IMR-90 (cell line): Measurements from ENCODE around the gene RPL26. TPM values are rescaled to one million over a fixed set of nuclear protein-coding genes. Genes with fewer than 3 reads are reported as not detected.

Experiments
- ATAC-seq: fragments of 200-7000 bp; cut with Tn5 transposase; 2 replicates; pipeline ENCODE4 v1.9.1; 2020; ENCODE audit warnings: low read depth, mild to moderate bottlenecking, moderate library complexity
- BruUV-seq: library from RNA; stranded (reverse); fragments of 400-500 nt; replicated peaks from 2 replicates; lab custom pipeline; 2021; lab: Mats Ljungman, UMichigan
- CTCF ChIA-PET: fragments of 300-600 bp; formaldehyde crosslinking; extraction: SDS; loops from one replicate; lab custom pipeline; 2021; ENCODE audit warnings: antibody characterized with exemption; lab: Yijun Ruan, JAX
- POLR2A ChIA-PET: fragments of 300-600 bp; sonication (Branson Sonifier 250); formaldehyde crosslinking; loops from one replicate; lab custom pipeline; 2022; ENCODE audit warnings: antibody characterized with exemption; ENCODE audit not compliant: unreplicated experiment; lab: Charles Lee
- DNase-seq: peaks from one replicate; pipeline ENCODE4 v3.0.0; 2013
- H2AFZ ChIP-seq: replicated peaks from 2 replicates; pipeline ENCODE3; 2013; ENCODE audit warnings: low read length, mild to moderate bottlenecking; ENCODE audit not compliant: poor library complexity
- H2AK5ac ChIP-seq: 2 replicates; pipeline ENCODE4 v1.6.1; 2013; ENCODE audit warnings: low read depth, low read length, inconsistent platforms
- H2AK9ac ChIP-seq: replicated peaks from 2 replicates; pipeline ENCODE3; 2013; ENCODE audit warnings: mild to moderate bottlenecking, low read depth, low read length, moderate library complexity; ENCODE audit not compliant: poor library complexity
- H2BK120ac ChIP-seq: 2 replicates; pipeline ENCODE4 v1.6.1; 2013; ENCODE audit warnings: low read depth, low read length, inconsistent platforms
- H2BK15ac ChIP-seq: 3 replicates; pipeline ENCODE4 v1.6.1; 2013; ENCODE audit warnings: low read depth, low read length, inconsistent platforms
- H2BK20ac ChIP-seq: 2 replicates; pipeline ENCODE4 v1.6.1; 2013; ENCODE audit warnings: low read depth, mild to moderate bottlenecking, inconsistent platforms, low read length, moderate library complexity
- H2BK5ac ChIP-seq: 2 replicates; pipeline ENCODE4 v1.6.1; 2013; ENCODE audit warnings: mild to moderate bottlenecking, low read depth, low read length, inconsistent platforms; ENCODE audit not compliant: poor library complexity, severe bottlenecking
- H3K14ac ChIP-seq: replicated peaks from 2 replicates; pipeline ENCODE4 v1.6.1; 2013; ENCODE audit warnings: low read depth, low read length, inconsistent platforms
- H3K18ac ChIP-seq: 2 replicates; pipeline ENCODE4 v1.6.1; 2013; ENCODE audit warnings: low read depth, low read length, control low read depth
- H3K23ac ChIP-seq: 2 replicates; pipeline ENCODE4 v1.6.1; 2013; ENCODE audit warnings: low read depth, low read length, inconsistent platforms
- H3K27ac ChIP-seq: 2 replicates; pipeline ENCODE4 v1.5.1; 2013; ENCODE audit warnings: mild to moderate bottlenecking, control low read depth, low read length; ENCODE audit not compliant: insufficient read depth
- H3K27me3 ChIP-seq: 2 replicates; pipeline ENCODE4 v1.6.1; 2013; ENCODE audit warnings: low read length; ENCODE audit not compliant: control insufficient read depth, insufficient read depth
- H3K36me3 ChIP-seq: 2 replicates; pipeline ENCODE4 v1.6.1; 2013; ENCODE audit warnings: low read length, mixed read lengths; ENCODE audit not compliant: control insufficient read depth, insufficient read depth
- H3K4ac ChIP-seq: 2 replicates; pipeline ENCODE4 v1.6.1; 2013; ENCODE audit warnings: low read depth, low read length, inconsistent platforms
- H3K4me1 ChIP-seq: 2 replicates; pipeline ENCODE4 v1.6.1; 2013; ENCODE audit warnings: low read length, mixed read lengths; ENCODE audit not compliant: control insufficient read depth, insufficient read depth
- H3K4me2 ChIP-seq: 2 replicates; pipeline ENCODE4 v1.6.1; 2013; ENCODE audit warnings: low read depth, mild to moderate bottlenecking, control low read depth, low read length, moderate library complexity
- H3K4me3 ChIP-seq: 2 replicates; pipeline ENCODE4 v1.5.1; 2013; ENCODE audit warnings: low read depth, mild to moderate bottlenecking, control low read depth, low read length, moderate library complexity; ENCODE audit not compliant: insufficient read depth
- H3K56ac ChIP-seq: 2 replicates; pipeline ENCODE4 v1.6.1; 2013; ENCODE audit warnings: low read length, inconsistent platforms; ENCODE audit not compliant: insufficient read depth; ENCODE audit errors: extremely low read depth
- H3K79me1 ChIP-seq, 2 experiments: 2 replicates each; pipeline ENCODE4 v1.6.1; 2013; ENCODE audit warnings: low read length in 2 of 2, inconsistent platforms in 1 of 2, low read depth in 1 of 2
- H3K9ac ChIP-seq: 2 replicates; pipeline ENCODE4 v1.6.1; 2013; ENCODE audit warnings: low read depth, low read length, control low read depth
- H3K9me1 ChIP-seq: 2 replicates; pipeline ENCODE4 v1.6.1; 2013; ENCODE audit warnings: low read length, inconsistent platforms; ENCODE audit not compliant: insufficient read depth
- H3K9me3 ChIP-seq: 2 replicates; pipeline ENCODE4 v1.6.1; 2013; ENCODE audit warnings: low read length; ENCODE audit not compliant: control insufficient read depth, insufficient read depth
- H4K20me1 ChIP-seq: 2 replicates; pipeline ENCODE4 v1.6.1; 2013; ENCODE audit warnings: low read length, inconsistent platforms; ENCODE audit not compliant: insufficient read depth
- H4K5ac ChIP-seq: 2 replicates; pipeline ENCODE4 v1.6.1; 2013; ENCODE audit warnings: mild to moderate bottlenecking, low read depth, low read length, control low read depth
- H4K8ac ChIP-seq, 2 experiments: 2 replicates each; pipeline ENCODE4 v1.6.1; 2013; ENCODE audit warnings: low read depth in 2 of 2, low read length in 2 of 2, control low read depth in 1 of 2, inconsistent platforms in 1 of 2
- H4K91ac ChIP-seq: 2 replicates; pipeline ENCODE4 v1.6.1; 2013; ENCODE audit warnings: low read depth, low read length, inconsistent platforms; ENCODE audit not compliant: insufficient read depth
- BHLHE40 ChIP-seq: fragments of 150-350 bp; IDR thresholded peaks from 2 replicates; pipeline ENCODE4 v1.6.1; 2016; ENCODE audit warnings: mild to moderate bottlenecking, low read depth, low read length
- CEBPB ChIP-seq: IDR thresholded peaks from 2 replicates; pipeline ENCODE4 v1.6.1; 2012; ENCODE audit warnings: low read depth, low read length, improper control_type of control experiment
- CHD1 ChIP-seq: IDR thresholded peaks from 2 replicates; pipeline ENCODE4 v1.6.1; 2012; ENCODE audit warnings: low read depth, low read length, improper control_type of control experiment
- FOS ChIP-seq: fragments of 150-350 bp; IDR thresholded peaks from 2 replicates; pipeline ENCODE4 v1.6.1; 2016; ENCODE audit warnings: low read depth, low read length
- MAFK ChIP-seq: IDR thresholded peaks from 2 replicates; pipeline ENCODE4 v1.6.1; 2012; ENCODE audit warnings: low read depth, low read length, improper control_type of control experiment
- MAZ ChIP-seq: IDR thresholded peaks from 2 replicates; pipeline ENCODE4 v1.6.1; 2012; ENCODE audit warnings: low read depth, mild to moderate bottlenecking, low read length, improper control_type of control experiment, moderate library complexity, borderline replicate concordance
- MXI1 ChIP-seq: IDR thresholded peaks from 2 replicates; pipeline ENCODE4 v1.6.1; 2012; ENCODE audit warnings: low read depth, mild to moderate bottlenecking, low read length, moderate library complexity, borderline replicate concordance
- NFE2L2 ChIP-seq: fragments of 150-350 bp; IDR thresholded peaks from 2 replicates; pipeline ENCODE4 v1.6.1; 2016; ENCODE audit warnings: low read depth, mild to moderate bottlenecking, low read length
- POLR2A ChIP-seq: IDR thresholded peaks from 2 replicates; pipeline ENCODE4 v1.6.1; 2012; ENCODE audit warnings: mild to moderate bottlenecking, low read depth, low read length
- RAD21 ChIP-seq: IDR thresholded peaks from 2 replicates; pipeline ENCODE4 v1.6.1; 2012; ENCODE audit warnings: low read length, improper control_type of control experiment
- RCOR1 ChIP-seq: IDR thresholded peaks from 2 replicates; pipeline ENCODE4 v1.6.1; 2012; ENCODE audit warnings: mild to moderate bottlenecking, low read length, improper control_type of control experiment; ENCODE audit not compliant: insufficient replicate concordance
- RFX5 ChIP-seq: IDR thresholded peaks from 2 replicates; pipeline ENCODE4 v1.8.0; 2012; ENCODE audit warnings: low read depth, mild to moderate bottlenecking, low read length, moderate library complexity
- SMC3 ChIP-seq: fragments of 150-350 bp; IDR thresholded peaks from 2 replicates; pipeline ENCODE4 v1.6.1; 2016; ENCODE audit warnings: low read depth, mild to moderate bottlenecking, antibody characterized with exemption, low read length, moderate library complexity
- WGBS, 2 experiments: methylation state at CpG; one replicate each; pipeline versions ENCODE4 v1.1.5 to v1.1.7; 2013; ENCODE audit warnings: missing lambda C conversion rate in 2 of 2; ENCODE audit not compliant: insufficient read length in 1 of 2; ENCODE audit errors: extremely low coverage in 2 of 2; 5-methylcytosine and 5-hydroxymethylcytosine counted together
- dilution Hi-C: fragments of 300-500 bp; cut with HindIII; formaldehyde crosslinking; loops from one replicate; pipeline ENCODE4 v1.14.3; 2018; ENCODE audit warnings: low sequenced_read_pairs; ENCODE audit not compliant: unreplicated experiment
- in situ Hi-C: fragments of 300-500 bp; cut with MboI; formaldehyde crosslinking; loops from 3 replicates; pipeline ENCODE4 v1.14.3; 2019; ENCODE audit warnings: low sequenced_read_pairs, inconsistent platforms, mixed read lengths
- intact Hi-C: fragments of 100-400 bp; cut with micrococcal nuclease; formaldehyde crosslinking; loops from 2 replicates; pipeline ENCODE4 v1.10.0; 2022
- polyA plus RNA-seq, 3 experiments: library from polyadenylated mRNA; depleted of rRNA; stranded (reverse); fragments of >200 nt; gene quantifications; 2 replicates each; pipeline ENCODE4 v1.2.3, GENCODE V29; 2012; ENCODE audit warnings: low replicate concordance in 1 of 3
- total RNA-seq: library from RNA; depleted of rRNA; stranded (reverse); fragments of >200 nt; gene quantifications from 2 replicates; pipeline ENCODE4 v1.2.3, GENCODE V29; 2012
- TF ChIP-seq, protein P1 (sequence below): fragments of 150-350 bp; IDR thresholded peaks from 2 replicates; pipeline ENCODE4 v1.6.1; 2016; ENCODE audit warnings: low read depth, mild to moderate bottlenecking, low read length, moderate library complexity, borderline replicate concordance
- TF ChIP-seq, protein P2 (sequence below): fragments of 150-350 bp; IDR thresholded peaks from 2 replicates; pipeline ENCODE4 v1.6.1; 2017; ENCODE audit warnings: mild to moderate bottlenecking, antibody characterized with exemption, low read length, low read depth
- TF ChIP-seq, protein P3 (sequence below): conservative IDR thresholded peaks from 2 replicates; pipeline ENCODE4 v1.5.1; 2012; ENCODE audit warnings: mild to moderate bottlenecking, low read depth, low read length, improper control_type of control experiment

The RPL26 gene
- total and polyA plus RNA-seq, 2 of the 4 experiments (the other 2 are of a cell fraction) = 4,763 to 5,013 TPM

DNA sequence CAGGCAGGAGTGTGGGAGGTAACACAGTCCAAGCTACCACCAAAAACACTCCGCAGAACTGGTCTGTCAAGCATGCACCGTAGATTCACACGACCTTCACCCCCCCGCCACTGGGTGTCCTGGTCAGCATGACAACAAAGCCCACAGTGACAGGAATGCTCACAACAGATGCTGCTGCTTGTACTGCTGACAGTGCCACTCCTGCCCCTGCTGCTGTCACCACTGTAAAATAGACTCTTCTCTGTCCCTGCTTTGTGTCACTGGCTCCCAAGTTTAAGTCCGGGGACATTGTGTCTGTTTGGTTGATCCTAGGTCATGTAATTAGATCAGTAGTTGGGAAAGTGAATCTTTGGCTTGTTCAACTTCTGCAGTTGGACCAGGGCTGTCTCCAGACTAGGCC is 50.3 kb downstream of the RPL26 start:
- no peak overlapping the region for H2AK9ac ChIP-seq
- H3K4me1 ChIP-seq = no peaks in the 10 kb centered on the region
- H3K56ac ChIP-seq = no peak overlapping the region
- H2BK15ac ChIP-seq = no peak overlapping the region
- no peaks in the 10 kb centered on the region for H3K36me3 ChIP-seq
- H3K27ac ChIP-seq = no peak overlapping the region
- no peak overlapping the region for H3K4me3 ChIP-seq
- no peak overlapping the region for H3K18ac ChIP-seq
- H2AK5ac ChIP-seq = no peak overlapping the region
- no peak overlapping the region for H2BK20ac ChIP-seq
- H4K91ac ChIP-seq = no peak overlapping the region
- no peaks in the 10 kb centered on the region for H3K79me1 ChIP-seq
- no peak overlapping the region for H4K8ac ChIP-seq
- TF ChIP-seq BHLHE40 (no peak), RFX5 (no peak), SMC3 (no peak), FOS (no peak), POLR2A (no peak), MAZ (no peak), CEBPB (no peak), RCOR1 (no peak), MAFK (no peak), CHD1 (no peak), MXI1 (no peak), RAD21 (no peak), NFE2L2 (no peak)
- TF ChIP-seq, protein P1, sequence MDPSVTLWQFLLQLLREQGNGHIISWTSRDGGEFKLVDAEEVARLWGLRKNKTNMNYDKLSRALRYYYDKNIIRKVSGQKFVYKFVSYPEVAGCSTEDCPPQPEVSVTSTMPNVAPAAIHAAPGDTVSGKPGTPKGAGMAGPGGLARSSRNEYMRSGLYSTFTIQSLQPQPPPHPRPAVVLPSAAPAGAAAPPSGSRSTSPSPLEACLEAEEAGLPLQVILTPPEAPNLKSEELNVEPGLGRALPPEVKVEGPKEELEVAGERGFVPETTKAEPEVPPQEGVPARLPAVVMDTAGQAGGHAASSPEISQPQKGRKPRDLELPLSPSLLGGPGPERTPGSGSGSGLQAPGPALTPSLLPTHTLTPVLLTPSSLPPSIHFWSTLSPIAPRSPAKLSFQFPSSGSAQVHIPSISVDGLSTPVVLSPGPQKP = no peak
- TF ChIP-seq, protein P2, sequence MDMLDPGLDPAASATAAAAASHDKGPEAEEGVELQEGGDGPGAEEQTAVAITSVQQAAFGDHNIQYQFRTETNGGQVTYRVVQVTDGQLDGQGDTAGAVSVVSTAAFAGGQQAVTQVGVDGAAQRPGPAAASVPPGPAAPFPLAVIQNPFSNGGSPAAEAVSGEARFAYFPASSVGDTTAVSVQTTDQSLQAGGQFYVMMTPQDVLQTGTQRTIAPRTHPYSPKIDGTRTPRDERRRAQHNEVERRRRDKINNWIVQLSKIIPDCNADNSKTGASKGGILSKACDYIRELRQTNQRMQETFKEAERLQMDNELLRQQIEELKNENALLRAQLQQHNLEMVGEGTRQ = no peak
- TF ChIP-seq, protein P3, sequence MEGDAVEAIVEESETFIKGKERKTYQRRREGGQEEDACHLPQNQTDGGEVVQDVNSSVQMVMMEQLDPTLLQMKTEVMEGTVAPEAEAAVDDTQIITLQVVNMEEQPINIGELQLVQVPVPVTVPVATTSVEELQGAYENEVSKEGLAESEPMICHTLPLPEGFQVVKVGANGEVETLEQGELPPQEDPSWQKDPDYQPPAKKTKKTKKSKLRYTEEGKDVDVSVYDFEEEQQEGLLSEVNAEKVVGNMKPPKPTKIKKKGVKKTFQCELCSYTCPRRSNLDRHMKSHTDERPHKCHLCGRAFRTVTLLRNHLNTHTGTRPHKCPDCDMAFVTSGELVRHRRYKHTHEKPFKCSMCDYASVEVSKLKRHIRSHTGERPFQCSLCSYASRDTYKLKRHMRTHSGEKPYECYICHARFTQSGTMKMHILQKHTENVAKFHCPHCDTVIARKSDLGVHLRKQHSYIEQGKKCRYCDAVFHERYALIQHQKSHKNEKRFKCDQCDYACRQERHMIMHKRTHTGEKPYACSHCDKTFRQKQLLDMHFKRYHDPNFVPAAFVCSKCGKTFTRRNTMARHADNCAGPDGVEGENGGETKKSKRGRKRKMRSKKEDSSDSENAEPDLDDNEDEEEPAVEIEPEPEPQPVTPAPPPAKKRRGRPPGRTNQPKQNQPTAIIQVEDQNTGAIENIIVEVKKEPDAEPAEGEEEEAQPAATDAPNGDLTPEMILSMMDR = no peak
- WGBS, 2 experiments = 40% methylated on average over 2 of the region's 5 CpGs; no CpG with 5 or more reads in 1 of the 2 experiments
- no peak overlapping the region for H3K14ac ChIP-seq
- BruUV-seq = no TSS peak
- no peak overlapping the region for H3K4ac ChIP-seq
- H2BK5ac ChIP-seq = no peak overlapping the region
- no peak overlapping the region for H4K5ac ChIP-seq
- ATAC-seq = no peak
- no peaks in the 10 kb centered on the region for H4K20me1 ChIP-seq
- POLR2A ChIA-PET = no interaction called here
- peaks cover 11% of the 10 kb centered on the region; the same call in 1 of the 2 replicates for H3K27me3 ChIP-seq
- no peak overlapping the region for H2AFZ ChIP-seq
- H2BK120ac ChIP-seq = no peak overlapping the region
- in situ Hi-C loops = no loop called here
- dilution Hi-C loops = no loop called here
- H3K9me3 ChIP-seq = no peaks in the 10 kb centered on the region
- DNase-seq = no peak
- CTCF ChIA-PET = no interaction called here
- H3K23ac ChIP-seq = no peak overlapping the region
- H3K9ac ChIP-seq = no peak overlapping the region
- intact Hi-C loops = no loop called here
- H3K9me1 ChIP-seq = no peaks in the 10 kb centered on the region
- no peak overlapping the region for H3K4me2 ChIP-seq
